ENCODE measurements around the gene FYB1. TPM values are rescaled to one million over a fixed set of nuclear protein-coding genes. Genes with fewer than 3 reads are reported as not detected.

Gene FYB1
- total and polyA plus RNA-seq, 2 of the 8 experiments (the other 6 are each of a cell fraction or from before 2014, with no cell fraction given): not detected

DNA sequence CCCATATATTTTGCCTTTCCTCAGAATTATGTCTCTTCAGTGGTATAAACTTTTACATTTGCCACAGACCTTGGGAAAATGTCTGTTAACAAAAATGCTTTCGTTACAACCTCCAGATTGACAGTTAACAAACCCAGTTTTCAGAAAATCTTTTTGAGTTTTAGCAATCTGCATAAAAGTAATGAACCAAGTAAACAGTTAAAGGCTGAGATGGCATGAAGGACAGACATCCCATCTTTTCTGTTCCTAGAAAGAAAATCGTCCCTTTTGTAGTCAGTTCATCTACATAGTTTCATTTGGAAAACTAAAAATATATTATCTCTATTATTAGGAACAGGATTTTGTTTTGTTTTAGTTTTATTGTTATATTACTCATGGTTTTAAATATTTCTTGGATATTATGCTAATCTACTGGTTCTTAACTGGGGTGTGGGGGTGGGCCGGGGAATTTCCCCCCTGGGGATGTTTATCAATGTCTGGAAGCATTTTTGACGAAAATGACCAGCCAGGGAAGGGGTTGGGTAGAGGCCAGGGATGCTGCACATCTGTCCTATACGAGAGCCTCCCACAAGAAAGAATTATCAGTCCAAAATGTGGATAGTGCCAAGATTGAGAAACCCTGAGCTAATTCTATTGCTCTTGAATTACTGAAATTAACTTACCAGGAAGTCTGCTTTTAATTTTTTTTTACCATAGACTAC lies 11.9 kb downstream of the FYB1 start:
- Histone ChIP-seq H3K4me2 (ENCODE audit: insufficient read depth in 1 of 2, low read depth in 2 of 2, low read length in 2 of 2) (no peak overlapping the region), H2BK20ac (ENCODE audit: low read length) (no peak overlapping the region), H4K5ac (ENCODE audit: insufficient read length, low read depth, low read length) (no peak overlapping the region), H4K8ac (ENCODE audit: extremely low read depth, insufficient read depth, low read length) (no peak overlapping the region), H2BK12ac (ENCODE audit: low read depth, low read length) (no peak overlapping the region), H3K4me3 (ENCODE audit: extremely low read depth in 1 of 4, insufficient read depth in 2 of 4, low read depth in 3 of 4, low read length in 4 of 4) (no peak overlapping the region), H3K18ac (ENCODE audit: extremely low read depth, low read length) (no peak overlapping the region), H3K79me2 (ENCODE audit: control insufficient read depth in 1 of 2, insufficient read depth in 2 of 2, low read length in 2 of 2) (no peaks in the 10 kb centered on the region), H3K27ac (ENCODE audit: low read depth, low read length) (no peak overlapping the region), H2AFZ (ENCODE audit: low read length) (no peak overlapping the region), H2BK120ac (replicated peaks; ENCODE audit: low read depth, low read length) (no peak overlapping the region), H4K20me1 (replicated peaks in 1 of 2; ENCODE audit: control insufficient read depth in 1 of 2, insufficient read depth in 2 of 2, low read length in 2 of 2) (no peaks in the 10 kb centered on the region), H2BK5ac (ENCODE audit: low read depth, low read length) (no peak overlapping the region), H3K36me3 (ENCODE audit: control insufficient read depth in 2 of 4, insufficient read depth in 4 of 4, low read length in 3 of 4) (no peaks in the 10 kb centered on the region), H4K91ac (replicated peaks; ENCODE audit: insufficient read length, low read length) (no peak overlapping the region), H3K56ac (replicated peaks; ENCODE audit: insufficient read length, low read depth, low read length) (no peak overlapping the region), H3K79me1 (ENCODE audit: low read depth, low read length) (no peaks in the 10 kb centered on the region), H3K4ac (replicated peaks; ENCODE audit: insufficient read length, low read depth, low read length) (no peak overlapping the region), H2BK15ac (ENCODE audit: low read length) (no peak overlapping the region), H2AK5ac (ENCODE audit: low read depth, low read length) (no peak overlapping the region), H3K9me3 (ENCODE audit: insufficient read depth in 2 of 2, low read depth in 1 of 2, low read length in 1 of 2) (no peaks in the 10 kb centered on the region), H3K23me2 (ENCODE audit: low read depth, low read length) (no peaks in the 10 kb centered on the region), H3K27me3 (replicated peaks in 1 of 4; ENCODE audit: control insufficient read depth in 3 of 4, extremely low read depth in 1 of 4, insufficient read depth in 3 of 4, low read length in 3 of 4) (no peaks in the 10 kb centered on the region), H3K9ac (replicated peaks in 1 of 4; ENCODE audit: extremely low read depth in 1 of 4, low read depth in 3 of 4, low read length in 3 of 4) (no peak overlapping the region), H3K23ac (ENCODE audit: insufficient read length) (no peak overlapping the region), H3K4me1 (replicated peaks in 1 of 4; ENCODE audit: control insufficient read depth in 3 of 4, insufficient read depth in 4 of 4, low read length in 3 of 4) (no peaks in the 10 kb centered on the region; a peak in 1 of 7 replicates), H3K14ac (ENCODE audit: insufficient read length) (no peak overlapping the region)
- POLR2A ChIA-PET (ENCODE audit: partially characterized antibody): no interaction called here
- DNase-seq (ENCODE audit: low read depth in 1 of 2, low spot score in 2 of 2) (no peak), FAIRE-seq (no peak)
- CTCF ChIA-PET (ENCODE audit: partially characterized antibody): no interaction called here
- WGBS, 2 experiments (ENCODE audit: extremely low coverage in 1 of 2, insufficient coverage in 1 of 2, insufficient read length in 1 of 2, insufficient replicate concordance in 2 of 2, low coverage in 1 of 2, low lambda C conversion rate in 2 of 2, missing lambda C conversion rate in 1 of 2): 69% methylated on average over 5 of the region's 5 CpGs; no CpG with 5 or more reads in 1 of the 2 experiments
- TF ChIP-seq GABPA (IDR thresholded peaks at IDR 0.05; ENCODE audit: borderline replicate concordance, insufficient read depth, low read length): no peak
- no peak for TF ChIP-seq CHD2 (IDR thresholded peaks at IDR 0.05; ENCODE audit: low read length)
- no peak for TF ChIP-seq BACH1 (IDR thresholded peaks at IDR 0.05; ENCODE audit: low read length)
- TF ChIP-seq RAD21 (IDR thresholded peaks at IDR 0.05 in 1 of 2, conservative IDR thresholded peaks at IDR 0.05 in 1 of 2; ENCODE audit: low read depth in 2 of 2, low read length in 2 of 2): no peak
- TF ChIP-seq TAF1 (IDR thresholded peaks at IDR 0.05; ENCODE audit: low read depth, low read length): no peak
- TF ChIP-seq KDM4A (IDR thresholded peaks at IDR 0.05; ENCODE audit: low read depth, low read length, severe bottlenecking): no peak
- TF ChIP-seq, protein P1, sequence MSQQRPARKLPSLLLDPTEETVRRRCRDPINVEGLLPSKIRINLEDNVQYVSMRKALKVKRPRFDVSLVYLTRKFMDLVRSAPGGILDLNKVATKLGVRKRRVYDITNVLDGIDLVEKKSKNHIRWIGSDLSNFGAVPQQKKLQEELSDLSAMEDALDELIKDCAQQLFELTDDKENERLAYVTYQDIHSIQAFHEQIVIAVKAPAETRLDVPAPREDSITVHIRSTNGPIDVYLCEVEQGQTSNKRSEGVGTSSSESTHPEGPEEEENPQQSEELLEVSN (IDR thresholded peaks at IDR 0.05): no peak
- TF ChIP-seq MAFK (IDR thresholded peaks at IDR 0.05; ENCODE audit: low read depth, low read length): no peak
- TF ChIP-seq BCL11A (IDR thresholded peaks at IDR 0.05; ENCODE audit: low read depth in 2 of 2, low read length in 2 of 2): no peak

Measured in H1 (cell line).